ENCODE data around the gene MBD3.
A peak's percentile ranks its signal among the peaks of the same experiment; 100 is the strongest.
"Not testable (repeated sequence)": the region's sequence is repeated elsewhere in the genome, so short reads cannot be mapped to it uniquely, and the experiment has no call there.

MBD3 gene

DNA sequence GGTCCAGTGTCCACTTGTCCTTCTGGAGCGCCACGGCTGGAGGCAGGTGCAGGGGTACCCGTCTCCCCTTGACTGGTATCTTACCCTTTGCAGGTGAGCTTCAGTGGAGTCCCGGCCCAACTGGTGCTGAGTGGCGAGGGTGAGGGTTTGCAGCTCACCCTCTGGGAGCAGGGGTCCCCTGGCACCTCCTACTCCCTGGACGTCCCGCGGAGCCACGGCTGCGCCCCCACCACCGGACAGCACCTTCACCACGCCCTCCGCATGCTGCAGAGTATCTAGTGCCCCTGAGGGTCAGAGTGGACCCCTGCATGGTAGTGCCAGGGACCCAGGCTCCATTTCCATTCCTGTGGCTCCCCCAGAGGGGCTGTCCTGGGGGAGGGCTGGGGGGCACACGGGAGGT, 57.7 kb downstream of the MBD3 start:
- no peaks in the 10 kb centered on the region for H3K9me3 ChIP-seq (ENCODE audit: severe bottlenecking)
- H3K27me3 ChIP-seq (ENCODE audit: insufficient read depth, low read depth, severe bottlenecking): no peaks in the 10 kb centered on the region
- no peaks in the 10 kb centered on the region for H3K36me3 ChIP-seq
- H3K27ac ChIP-seq: no peak overlapping the region
- DNase-seq: no peak
- TF ChIP-seq, protein P1, sequence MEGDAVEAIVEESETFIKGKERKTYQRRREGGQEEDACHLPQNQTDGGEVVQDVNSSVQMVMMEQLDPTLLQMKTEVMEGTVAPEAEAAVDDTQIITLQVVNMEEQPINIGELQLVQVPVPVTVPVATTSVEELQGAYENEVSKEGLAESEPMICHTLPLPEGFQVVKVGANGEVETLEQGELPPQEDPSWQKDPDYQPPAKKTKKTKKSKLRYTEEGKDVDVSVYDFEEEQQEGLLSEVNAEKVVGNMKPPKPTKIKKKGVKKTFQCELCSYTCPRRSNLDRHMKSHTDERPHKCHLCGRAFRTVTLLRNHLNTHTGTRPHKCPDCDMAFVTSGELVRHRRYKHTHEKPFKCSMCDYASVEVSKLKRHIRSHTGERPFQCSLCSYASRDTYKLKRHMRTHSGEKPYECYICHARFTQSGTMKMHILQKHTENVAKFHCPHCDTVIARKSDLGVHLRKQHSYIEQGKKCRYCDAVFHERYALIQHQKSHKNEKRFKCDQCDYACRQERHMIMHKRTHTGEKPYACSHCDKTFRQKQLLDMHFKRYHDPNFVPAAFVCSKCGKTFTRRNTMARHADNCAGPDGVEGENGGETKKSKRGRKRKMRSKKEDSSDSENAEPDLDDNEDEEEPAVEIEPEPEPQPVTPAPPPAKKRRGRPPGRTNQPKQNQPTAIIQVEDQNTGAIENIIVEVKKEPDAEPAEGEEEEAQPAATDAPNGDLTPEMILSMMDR (IDR thresholded peaks at IDR 0.05; ENCODE audit: low read depth, low read length): no peak
- H3K4me3 ChIP-seq (ENCODE audit: low read depth, low read length): no peak overlapping the region

DNA sequence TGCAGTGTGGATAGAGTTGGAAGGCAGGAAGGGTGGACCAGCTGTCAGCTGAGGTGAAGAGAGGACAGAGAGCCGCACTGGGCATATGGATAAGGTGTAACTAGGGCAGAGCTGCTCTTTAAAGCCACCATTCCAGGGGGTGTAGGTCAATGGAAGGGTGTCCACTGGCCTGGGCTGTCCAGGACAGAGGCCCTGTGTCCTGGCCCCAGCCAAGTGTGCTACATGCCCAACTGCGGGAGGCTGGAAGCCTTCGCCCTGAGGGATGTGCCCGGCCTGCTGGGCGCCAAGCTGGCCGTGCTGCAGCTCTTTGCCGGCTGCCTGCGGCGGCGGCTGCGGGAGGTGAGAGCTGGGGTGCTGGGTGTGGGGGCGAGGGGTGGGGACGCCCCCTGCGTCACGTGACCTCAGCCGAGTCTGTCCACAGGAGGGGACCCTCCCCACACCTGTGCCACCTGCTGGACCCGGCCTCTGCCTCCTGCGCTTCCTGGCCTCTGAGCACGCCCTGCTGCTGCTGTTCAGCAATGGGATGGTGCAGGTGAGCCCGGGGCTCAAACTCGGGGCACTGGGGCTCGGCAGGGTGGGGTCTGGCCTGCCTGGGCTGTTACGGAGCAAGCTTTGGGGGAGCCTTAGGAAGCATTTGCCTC, 59.0 kb downstream of the MBD3 start:
- no peaks in the 10 kb centered on the region for H3K36me3 ChIP-seq
- H3K27me3 ChIP-seq (ENCODE audit: insufficient read depth, low read depth, severe bottlenecking): no peaks in the 10 kb centered on the region
- peak; percentile 70 for DNase-seq
- no peak overlapping the region for H3K4me3 ChIP-seq (ENCODE audit: low read depth, low read length)
- TF ChIP-seq, protein P1 (IDR thresholded peaks at IDR 0.05; ENCODE audit: low read depth, low read length): no peak
- no peak overlapping the region for H3K27ac ChIP-seq
- no peaks in the 10 kb centered on the region for H3K9me3 ChIP-seq (ENCODE audit: severe bottlenecking)

DNA sequence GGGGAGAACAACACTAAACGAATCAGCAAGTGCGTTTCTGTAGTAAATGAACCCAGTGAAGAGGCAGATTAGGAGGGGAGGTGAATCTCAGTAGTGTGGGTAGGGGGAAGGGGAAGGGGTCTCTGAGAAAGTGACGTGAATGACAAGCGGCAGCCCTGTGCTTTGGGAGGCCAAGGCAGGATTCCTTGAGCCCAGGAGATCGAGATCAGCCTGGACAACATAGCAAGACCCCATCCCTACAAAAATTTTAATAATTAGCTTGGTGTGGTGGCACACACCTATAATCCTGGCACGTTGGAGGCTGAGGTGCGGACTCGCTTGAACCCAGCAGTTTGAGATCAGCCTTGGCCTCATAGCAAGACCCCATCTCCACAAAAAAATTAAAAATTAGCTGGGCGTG, 60.7 kb downstream of the MBD3 start:
- TF ChIP-seq, protein P1 (IDR thresholded peaks at IDR 0.05; ENCODE audit: low read depth, low read length): no peak
- H3K27me3 ChIP-seq (ENCODE audit: insufficient read depth, low read depth, severe bottlenecking): no peaks in the 10 kb centered on the region
- DNase-seq: no peak

DNA sequence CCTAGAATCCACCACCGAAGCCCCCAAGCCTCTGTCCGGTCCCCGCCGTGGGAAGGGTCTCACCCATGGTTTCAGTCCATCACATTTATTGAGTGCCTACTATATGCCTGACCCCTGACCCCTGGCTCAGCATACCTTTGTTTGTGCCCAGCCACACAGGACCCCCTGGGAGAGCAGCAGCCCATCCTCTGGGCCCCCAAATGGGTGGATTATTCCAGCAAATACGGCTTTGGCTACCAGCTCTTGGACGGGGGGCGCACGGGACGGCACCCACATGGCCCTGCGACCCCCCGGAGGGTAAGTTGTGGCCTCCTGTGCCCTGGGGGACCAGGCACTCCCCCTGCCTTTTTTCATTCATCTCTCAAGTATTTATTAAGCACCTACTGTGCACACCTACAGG, 61.1 kb downstream of the MBD3 start:
- TF ChIP-seq, protein P1 (IDR thresholded peaks at IDR 0.05; ENCODE audit: low read depth, low read length): no peak
- no peak overlapping the region for H3K4me3 ChIP-seq (ENCODE audit: low read depth, low read length)
- H3K9me3 ChIP-seq (ENCODE audit: severe bottlenecking): no peaks in the 10 kb centered on the region
- no peaks in the 10 kb centered on the region for H3K36me3 ChIP-seq
- no peak overlapping the region for H3K27ac ChIP-seq
- no peak for DNase-seq
- no peaks in the 10 kb centered on the region for H3K27me3 ChIP-seq (ENCODE audit: insufficient read depth, low read depth, severe bottlenecking)

More for the DNA sequence above, 60.7 kb downstream of the MBD3 start:
- H3K4me3 ChIP-seq (ENCODE audit: low read depth, low read length): no peak overlapping the region
- no peaks in the 10 kb centered on the region for H3K9me3 ChIP-seq (ENCODE audit: severe bottlenecking)
- H3K27ac ChIP-seq: no peak overlapping the region
- H3K36me3 ChIP-seq: no peaks in the 10 kb centered on the region

DNA sequence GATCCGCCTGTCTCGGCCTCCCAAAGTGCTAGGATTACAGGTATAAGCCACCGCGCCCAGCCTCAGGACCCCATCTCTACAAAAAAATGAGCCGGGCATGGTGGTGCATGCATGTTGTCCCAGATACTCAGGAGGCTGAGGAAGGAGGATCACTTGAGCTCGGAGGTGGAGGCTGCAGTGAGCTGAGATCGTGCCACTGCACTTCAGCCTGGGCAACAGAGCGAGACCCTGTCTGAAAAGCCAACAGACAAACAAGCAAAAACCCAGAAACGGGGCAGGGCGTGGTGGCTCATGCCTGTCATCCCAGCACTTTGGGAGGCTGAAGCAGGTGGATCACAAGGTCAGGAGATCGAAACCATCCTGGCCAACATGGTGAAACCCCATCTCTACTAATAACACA, 61.8 kb downstream of the MBD3 start:
- not testable (repeated sequence) for H3K27ac ChIP-seq; H3K9me3 ChIP-seq (ENCODE audit: severe bottlenecking); DNase-seq; H3K4me3 ChIP-seq (ENCODE audit: low read depth, low read length); H3K27me3 ChIP-seq (ENCODE audit: insufficient read depth, low read depth, severe bottlenecking); H3K36me3 ChIP-seq

DNA sequence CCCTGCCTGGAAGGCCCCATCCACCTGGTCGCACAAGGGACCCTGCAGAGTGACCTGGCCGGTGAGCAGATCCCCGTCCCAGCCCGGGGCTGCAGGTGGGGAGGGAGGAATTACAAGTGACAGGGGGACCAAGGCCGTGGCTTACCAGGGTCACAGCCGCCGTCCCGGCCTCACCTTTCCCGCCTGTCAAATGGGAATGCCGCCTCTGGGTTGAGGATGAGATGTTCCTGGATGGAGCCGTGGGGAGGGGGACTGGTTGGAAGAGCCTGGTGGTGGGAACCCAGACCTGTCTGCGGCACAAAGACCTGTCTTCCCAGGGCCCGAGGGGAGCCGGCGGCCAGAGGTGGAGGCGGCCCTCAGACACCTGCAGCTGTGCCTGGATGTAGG, 63.2 kb downstream of the MBD3 start:
- H3K27me3 ChIP-seq (ENCODE audit: insufficient read depth, low read depth, severe bottlenecking): peaks cover 4% of the 10 kb centered on the region
- H3K36me3 ChIP-seq: no peaks in the 10 kb centered on the region
- H3K27ac ChIP-seq: no peak overlapping the region
- no peak overlapping the region for H3K4me3 ChIP-seq (ENCODE audit: low read depth, low read length)
- no peak for DNase-seq
- H3K9me3 ChIP-seq (ENCODE audit: severe bottlenecking): no peaks in the 10 kb centered on the region
- TF ChIP-seq, protein P1 (IDR thresholded peaks at IDR 0.05; ENCODE audit: low read depth, low read length): no peak

Data from WERI-Rb-1 (cell line).